GM21576 (cell line): ENCODE measurements around the gene RNPC3.
"Not testable (repeated sequence)": the region's sequence is repeated elsewhere in the genome, so short reads cannot be mapped to it uniquely, and the experiment has no call there.

Experiments used
- ATAC-seq: cut with Tn5 transposase; IDR thresholded peaks from one replicate; pipeline ENCODE4 v1.9.1; 2021; ENCODE audit warnings: mild to moderate bottlenecking, moderate library complexity; ENCODE audit not compliant: unreplicated experiment

The RNPC3 gene

DNA sequence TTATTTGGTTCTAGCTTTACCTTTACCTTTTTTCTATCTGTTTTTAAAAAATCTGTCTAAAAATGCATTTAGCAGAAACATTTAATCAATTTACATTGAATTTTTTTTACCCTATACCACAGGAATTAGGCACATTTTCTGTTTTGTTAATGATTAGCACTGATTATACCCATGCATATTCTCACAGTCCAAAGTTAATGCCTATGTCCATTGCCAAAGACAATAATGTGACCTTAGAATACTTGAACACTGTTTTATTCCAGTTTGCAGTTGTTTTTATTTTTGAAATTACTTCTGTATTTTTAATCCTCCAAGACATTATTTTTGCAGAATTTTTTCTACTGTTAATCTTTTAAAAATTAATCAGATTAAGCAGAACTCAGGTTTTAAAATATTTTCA is 34.9 kb downstream of the RNPC3 start:
- no peak for ATAC-seq

- ATAC-seq, result not testable (repeated sequence)
These were observed 35.6 kb downstream of the RNPC3 start for GRCh38 chr1:103561124-103561523.

GRCh38 chr1:103561643-103562395 is 36.3 kb downstream of the RNPC3 start:
- ATAC-seq, result peak; percentile 96

DNA sequence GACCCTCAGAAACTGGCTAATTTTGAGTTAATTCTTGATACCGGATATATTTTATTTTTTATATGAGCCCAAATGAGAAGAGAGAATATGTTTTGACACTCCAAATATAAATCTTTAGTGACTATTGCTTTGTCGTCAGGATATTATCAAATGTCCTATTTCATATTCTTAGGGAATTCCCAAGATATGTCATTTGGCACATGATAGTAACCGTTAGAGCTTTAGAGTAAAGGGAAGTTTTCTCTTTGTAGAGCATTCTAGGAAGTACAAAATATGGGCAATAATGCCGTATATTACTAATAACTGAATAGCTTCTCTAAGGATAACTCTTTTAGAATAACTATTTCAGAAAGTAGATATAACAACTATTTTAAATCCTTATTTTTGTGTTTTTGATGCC is 37.6 kb downstream of the RNPC3 start:
- no peak for ATAC-seq

GRCh38 chr1:103569493-103569892 is 44.0 kb downstream of the RNPC3 start:
- ATAC-seq, result no peak

DNA sequence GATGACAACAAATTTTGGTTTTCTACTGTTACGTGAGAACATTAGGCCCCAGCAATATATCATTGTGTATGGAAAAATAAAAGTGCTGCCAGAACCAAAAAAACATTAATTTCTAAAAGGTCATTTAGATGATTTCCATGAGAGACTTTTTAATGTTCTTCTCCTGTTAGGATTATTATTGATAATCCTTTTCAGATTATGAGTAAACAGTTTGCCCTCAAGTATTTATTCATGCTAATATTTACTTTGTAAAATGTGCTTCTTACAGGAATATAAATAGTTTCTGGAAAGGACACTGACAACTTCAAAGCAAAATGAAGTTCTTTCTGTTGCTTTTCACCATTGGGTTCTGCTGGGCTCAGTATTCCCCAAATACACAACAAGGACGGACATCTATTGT is 45.8 kb downstream of the RNPC3 start, which contains the start of gene AMY2B:
Gene AMY2B, plus strand, starts transcription at position 301 of the 400 bp plus-strand sequence. Its CDS starts 14 bp downstream, at position 315.
- ATAC-seq, result not testable (repeated sequence)

DNA sequence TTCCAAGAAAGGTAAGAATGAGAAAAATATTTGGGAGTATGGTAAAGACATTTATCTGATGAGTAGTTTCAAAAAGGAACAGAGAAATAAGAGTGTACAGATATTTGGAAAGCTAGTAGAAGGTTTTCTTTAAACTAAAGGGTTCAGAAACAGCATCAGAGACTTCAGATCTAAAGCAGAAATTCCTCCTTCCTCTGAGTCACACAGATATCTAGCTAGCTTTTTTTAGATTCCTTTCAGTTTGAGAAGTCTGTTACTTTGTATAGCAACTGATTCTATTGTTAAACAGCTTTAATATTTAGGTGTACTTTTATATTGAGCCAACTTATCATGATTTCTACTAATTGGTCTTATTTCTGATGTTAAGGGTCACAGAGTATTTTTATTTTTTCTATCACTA is 50.6 kb downstream of the RNPC3 start:
- ATAC-seq, result no peak

DNA sequence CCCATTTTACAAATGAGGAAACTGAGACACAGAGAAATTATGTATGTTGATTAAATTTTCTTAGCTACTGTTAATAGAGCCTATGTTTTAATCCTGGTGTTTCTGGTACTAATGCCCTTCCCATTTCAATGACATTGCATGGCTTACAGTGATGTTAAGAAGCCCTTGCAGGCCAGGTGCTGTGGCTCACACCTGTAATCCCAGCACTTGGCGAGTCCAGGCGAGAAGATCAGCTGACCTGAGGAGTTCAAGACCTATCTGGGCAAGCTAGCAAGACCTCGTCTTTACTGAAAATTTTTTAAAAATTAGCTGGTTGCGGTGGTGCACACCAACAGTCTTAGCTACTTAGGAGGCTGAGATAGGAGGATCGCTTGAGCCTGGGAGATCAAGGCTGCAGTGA is 51.3 kb downstream of the RNPC3 start:
- ATAC-seq, result not testable (repeated sequence)

GRCh38 chr1:103582464-103582863 is 57.0 kb downstream of the RNPC3 start:
- no peak for ATAC-seq

- no peak for ATAC-seq
These were observed 58.4 kb downstream of the RNPC3 start for GRCh38 chr1:103583887-103584286.

- no peak for ATAC-seq
These were observed 59.0 kb downstream of the RNPC3 start for GRCh38 chr1:103584537-103584936.

DNA sequence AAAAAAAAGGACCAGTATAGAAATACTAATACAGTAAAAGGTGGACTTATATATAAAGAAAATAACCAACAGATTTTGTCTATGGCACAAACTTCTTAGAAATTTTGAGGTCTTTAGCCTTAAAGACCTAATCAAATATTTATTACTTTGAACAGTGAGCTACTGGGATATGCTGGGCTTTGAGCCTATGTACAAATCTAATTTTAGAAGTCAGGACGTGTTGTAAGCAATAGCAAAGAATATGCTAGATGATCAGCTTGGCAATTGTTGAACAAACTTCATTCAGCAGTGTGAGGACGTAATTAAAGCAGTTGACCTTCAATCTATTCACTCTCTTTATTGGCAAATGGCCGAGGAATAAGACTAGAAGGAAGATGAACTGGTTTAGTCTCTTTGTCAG is 77.2 kb downstream of the RNPC3 start:
- not testable (repeated sequence) for ATAC-seq
